Fibroblast of lung (primary cell): ENCODE measurements around the gene HS3ST3A1. TPM values are rescaled to one million over a fixed set of nuclear protein-coding genes. Genes with fewer than 3 reads are reported as not detected.

ENCODE experiments used
- DNase-seq, 2 donors: peaks; one replicate each; pipeline versions ENCODE4 v3.0.0 to v3.0.0-alpha.2; 2010; ENCODE audit warnings: low read depth in 2 of 2
- H2AFZ ChIP-seq: 2 replicates; pipeline ENCODE4 v1.5.1; 2012; ENCODE audit warnings: low read length, control low read depth, inconsistent platforms
- H3K27ac ChIP-seq: 2 replicates; pipeline ENCODE4 v1.5.1; 2011; ENCODE audit warnings: low read length, control low read depth; ENCODE audit not compliant: insufficient read depth
- H3K27me3 ChIP-seq: 2 replicates; pipeline ENCODE4 v1.5.1; 2011; ENCODE audit warnings: mild to moderate bottlenecking, low read length; ENCODE audit not compliant: control insufficient read depth, insufficient read depth
- H3K36me3 ChIP-seq: 2 replicates; pipeline ENCODE4 v1.5.1; 2011; ENCODE audit warnings: low read length; ENCODE audit not compliant: control insufficient read depth, insufficient read depth
- H3K4me1 ChIP-seq: 2 replicates; pipeline ENCODE4 v1.5.1; 2011; ENCODE audit warnings: low read length; ENCODE audit not compliant: control insufficient read depth, insufficient read depth; ENCODE audit errors: extremely low read depth
- H3K4me2 ChIP-seq: 2 replicates; pipeline ENCODE4 v1.5.1; 2011; ENCODE audit warnings: low read length, control low read depth; ENCODE audit not compliant: insufficient read depth; ENCODE audit errors: extremely low read depth
- H3K4me3 ChIP-seq, 4 experiments: fragments of 200-600 bp in 1 of 4; sonication (generic) in 1 of 4; replicated peaks in 1 of 4; 2 replicates each; pipeline ENCODE4 v1.5.1; 2011 to 2016; ENCODE audit warnings: low read length in 4 of 4, low read depth in 3 of 4, mild to moderate bottlenecking in 3 of 4, control low read depth in 2 of 4, inconsistent platforms in 1 of 4, mixed read lengths in 1 of 4; ENCODE audit not compliant: insufficient read depth in 1 of 4; ENCODE audit errors: control extremely low read depth in 1 of 4
- H3K79me2 ChIP-seq: 2 replicates; pipeline ENCODE4 v1.5.1; 2012; ENCODE audit warnings: mild to moderate bottlenecking, low read length, inconsistent platforms; ENCODE audit not compliant: control insufficient read depth, insufficient read depth
- H3K9ac ChIP-seq: 2 replicates; pipeline ENCODE4 v1.5.1; 2011; ENCODE audit warnings: mild to moderate bottlenecking, low read length, control low read depth; ENCODE audit not compliant: insufficient read depth
- H3K9me3 ChIP-seq: 2 replicates; pipeline ENCODE4 v1.5.1; 2012; ENCODE audit warnings: low read depth, low read length; ENCODE audit not compliant: control insufficient read depth, insufficient read depth
- H4K20me1 ChIP-seq: 2 replicates; pipeline ENCODE4 v1.5.1; 2011; ENCODE audit warnings: low read length; ENCODE audit not compliant: control insufficient read depth, insufficient read depth; ENCODE audit errors: extremely low read depth
- CTCF ChIP-seq, 2 donors: IDR thresholded peaks in 1 of 2; conservative IDR thresholded peaks in 1 of 2; 1 replicate in 1 of 2; 2 replicates in 1 of 2; pipeline ENCODE4 v1.5.1; 2011 to 2012; ENCODE audit warnings: low read length in 2 of 2, control low read depth in 1 of 2, inconsistent platforms in 1 of 2, low read depth in 1 of 2, mild to moderate bottlenecking in 1 of 2
- EZH2 ChIP-seq: IDR thresholded peaks from 2 replicates; pipeline ENCODE4 v1.5.1; 2012; ENCODE audit warnings: low read length, control low read depth, mild to moderate bottlenecking; ENCODE audit errors: missing control alignments
- polyA plus RNA-seq, 2 donors: library from polyadenylated mRNA; depleted of rRNA in 1 of 2; stranded (reverse) in 1 of 2; unstranded in 1 of 2; fragments of >200 nt; gene quantifications; 2 replicates each; pipeline ENCODE4 v1.2.1, GENCODE V29; 2011 to 2012; ENCODE audit warnings: missing spikeins in 1 of 2
- total RNA-seq: library from RNA; depleted of rRNA; stranded (reverse); fragments of >200 nt; gene quantifications from 2 replicates; pipeline ENCODE4 v1.2.1, GENCODE V29; 2014

Gene HS3ST3A1
- total and polyA plus RNA-seq, 2 donors (not counting 1 experiment from before 2014, with no cell fraction given) = 2.4 to 48.7 TPM

GRCh38 chr17:13537871-13538643, 63.7 kb downstream of the HS3ST3A1 start:
- Histone ChIP-seq H3K27me3 (no peaks in the 10 kb centered on the region), H3K9ac (no peak overlapping the region), H3K27ac (no peak overlapping the region), H2AFZ (no peak overlapping the region), H3K36me3 (no peaks in the 10 kb centered on the region), H3K4me1 (peaks cover 12% of the 10 kb centered on the region), H3K79me2 (peaks cover 13% of the 10 kb centered on the region), H3K4me3 (no peak overlapping the region), H3K9me3 (no peaks in the 10 kb centered on the region), H4K20me1 (no peaks in the 10 kb centered on the region), H3K4me2 (no peak overlapping the region)
- DNase-seq = peak in 1 of 2 donors; percentile 59
- no peak for TF ChIP-seq EZH2
- TF ChIP-seq CTCF (conservative IDR thresholded peaks at IDR 0.05 in 1 of 2, IDR thresholded peaks at IDR 0.05 in 1 of 2; ENCODE audit: low read depth in 1 of 2, low read length in 2 of 2) = no peak

- peaks cover 12% of the 10 kb centered on the region for H3K4me1 ChIP-seq
- H3K4me3 ChIP-seq = no peak overlapping the region
- no peaks in the 10 kb centered on the region for H3K27me3 ChIP-seq
- H3K36me3 ChIP-seq = no peaks in the 10 kb centered on the region
- H2AFZ ChIP-seq = no peak overlapping the region
- H4K20me1 ChIP-seq = no peaks in the 10 kb centered on the region
- DNase-seq = peak in 1 of 2 donors; percentile 70
- no peaks in the 10 kb centered on the region for H3K9me3 ChIP-seq
- TF ChIP-seq CTCF (conservative IDR thresholded peaks at IDR 0.05 in 1 of 2, IDR thresholded peaks at IDR 0.05 in 1 of 2; ENCODE audit: low read depth in 1 of 2, low read length in 2 of 2) (no peak), EZH2 (no peak)
- H3K79me2 ChIP-seq = peaks cover 9% of the 10 kb centered on the region
- no peak overlapping the region for H3K4me2 ChIP-seq
- no peak overlapping the region for H3K27ac ChIP-seq
- H3K9ac ChIP-seq = no peak overlapping the region
Measured at GRCh38 chr17:13537167-13537731, 64.5 kb downstream of the HS3ST3A1 start.

GRCh38 chr17:13534946-13535345, 66.8 kb downstream of the HS3ST3A1 start:
- Histone ChIP-seq H3K79me2 (peaks cover 13% of the 10 kb centered on the region), H3K4me1 (peaks cover 3% of the 10 kb centered on the region), H3K4me2 (no peak overlapping the region), H3K27me3 (no peaks in the 10 kb centered on the region), H3K36me3 (no peaks in the 10 kb centered on the region), H3K27ac (no peak overlapping the region), H3K9me3 (no peaks in the 10 kb centered on the region), H3K4me3 (no peak overlapping the region), H2AFZ (no peak overlapping the region), H3K9ac (no peak overlapping the region), H4K20me1 (no peaks in the 10 kb centered on the region)
- no peak for DNase-seq
- TF ChIP-seq CTCF (conservative IDR thresholded peaks at IDR 0.05 in 1 of 2, IDR thresholded peaks at IDR 0.05 in 1 of 2; ENCODE audit: low read depth in 1 of 2, low read length in 2 of 2) (no peak), EZH2 (no peak)
